ENCODE results near the gene LIN28B.
"Not testable (repeated sequence)": the region's sequence is repeated elsewhere in the genome, so short reads cannot be mapped to it uniquely, and the experiment has no call there.

LIN28B gene, protein sequence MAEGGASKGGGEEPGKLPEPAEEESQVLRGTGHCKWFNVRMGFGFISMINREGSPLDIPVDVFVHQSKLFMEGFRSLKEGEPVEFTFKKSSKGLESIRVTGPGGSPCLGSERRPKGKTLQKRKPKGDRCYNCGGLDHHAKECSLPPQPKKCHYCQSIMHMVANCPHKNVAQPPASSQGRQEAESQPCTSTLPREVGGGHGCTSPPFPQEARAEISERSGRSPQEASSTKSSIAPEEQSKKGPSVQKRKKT

GRCh38 chr6:104956731-104957294, at the start of gene LIN28B:
Gene LIN28B, plus strand, starts transcription at chr6:104957107. Its CDS starts 144 bp downstream, at chr6:104957251.
- DNase-seq = no peak

- peak; percentile 3 for DNase-seq
Observed at GRCh38 chr6:104908031-104908887, 48.6 kb upstream of the LIN28B start.

GRCh38 chr6:104908888-104909525, 47.9 kb upstream of the LIN28B start:
- DNase-seq = no peak

DNA sequence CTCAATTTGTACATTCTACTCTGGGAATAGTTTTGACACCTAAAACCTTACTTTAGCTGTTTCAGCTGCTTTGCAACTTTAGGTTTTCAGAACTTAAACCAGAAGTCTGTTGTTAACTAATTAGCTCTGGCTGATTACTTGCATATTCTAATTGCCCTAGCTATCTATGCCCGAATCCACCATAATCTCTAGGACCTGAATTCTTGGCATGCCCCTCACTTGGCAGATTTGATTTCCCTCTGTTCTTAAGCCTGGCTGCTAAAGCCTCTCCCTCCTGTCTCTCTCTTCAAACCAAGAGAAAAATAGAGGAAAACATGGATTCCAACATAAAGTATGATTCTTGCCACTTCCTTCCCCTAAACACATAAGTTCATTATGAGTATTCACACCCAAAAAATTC, 35.0 kb upstream of the LIN28B start:
- DNase-seq = no peak

GRCh38 chr6:104928141-104928540, 28.8 kb upstream of the LIN28B start:
- DNase-seq = no peak

- no peak for DNase-seq
Observed at GRCh38 chr6:104929353-104929752, 27.6 kb upstream of the LIN28B start.

- DNase-seq = no peak
Observed at GRCh38 chr6:104930939-104931338, 26.0 kb upstream of the LIN28B start.

GRCh38 chr6:104936766-104937535, 20.0 kb upstream of the LIN28B start:
- DNase-seq = no peak

- no peak for DNase-seq
Observed at GRCh38 chr6:104940238-104940892, 16.5 kb upstream of the LIN28B start.

DNA sequence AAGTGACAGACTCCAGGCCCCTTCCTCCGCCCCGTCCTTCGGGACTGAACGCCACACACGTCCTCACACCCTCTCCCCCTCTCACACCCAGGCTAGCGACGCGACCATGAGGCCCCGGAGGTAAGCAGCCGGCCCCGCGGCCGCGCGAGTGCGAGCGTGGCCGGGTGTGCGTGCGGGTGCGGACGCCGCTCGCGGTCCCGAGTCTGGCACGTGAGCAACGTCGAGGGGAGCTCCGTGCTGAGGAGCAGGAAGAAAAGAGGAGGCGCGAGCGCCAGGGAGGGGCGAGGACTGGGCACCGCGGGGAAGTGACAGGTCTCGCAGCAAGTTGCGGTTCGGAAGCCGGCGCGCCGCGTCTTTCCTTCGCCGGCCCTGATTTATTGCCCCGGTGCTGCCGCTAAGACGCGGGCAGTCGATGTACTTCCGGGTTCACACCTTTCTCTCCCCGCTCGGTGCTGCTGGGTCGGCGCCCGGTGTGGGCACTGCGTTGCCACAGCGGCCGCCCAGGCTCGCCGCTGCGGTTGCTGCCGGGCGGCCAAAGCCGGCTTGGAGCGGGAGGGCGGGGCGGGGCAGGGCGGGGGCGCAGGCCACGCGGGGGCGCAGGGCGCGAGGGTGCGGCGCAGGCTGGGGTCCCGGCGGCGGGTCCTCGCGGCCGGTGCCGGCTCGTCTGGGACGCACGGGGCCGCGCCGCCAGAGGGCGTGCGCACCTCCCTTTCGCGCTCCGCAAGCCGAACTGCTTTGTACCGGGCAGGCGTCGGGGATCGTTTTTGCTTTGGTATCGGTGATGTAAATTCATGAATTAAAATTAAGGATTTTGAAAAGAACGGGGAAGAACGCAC, 15.8 kb upstream of the LIN28B start:
- no peak for DNase-seq

DNA sequence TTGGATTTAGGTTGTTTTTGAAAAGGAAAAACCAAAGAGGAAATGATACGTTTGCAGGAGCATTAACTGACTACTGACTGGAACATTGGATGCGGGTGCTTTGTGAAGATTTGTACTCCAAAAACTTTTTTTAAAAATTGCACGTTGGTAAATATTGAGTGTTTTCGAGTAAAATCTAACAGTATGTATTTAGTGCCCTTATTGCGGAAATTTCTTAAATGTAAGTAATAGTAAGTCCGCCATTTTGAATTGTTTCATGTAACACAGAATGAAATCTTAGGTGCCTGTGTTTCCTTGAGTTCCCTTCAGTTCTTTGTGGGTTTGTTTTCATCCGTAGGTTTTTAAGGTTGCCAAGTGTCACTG, 15.2 kb upstream of the LIN28B start:
- no peak for DNase-seq

DNA sequence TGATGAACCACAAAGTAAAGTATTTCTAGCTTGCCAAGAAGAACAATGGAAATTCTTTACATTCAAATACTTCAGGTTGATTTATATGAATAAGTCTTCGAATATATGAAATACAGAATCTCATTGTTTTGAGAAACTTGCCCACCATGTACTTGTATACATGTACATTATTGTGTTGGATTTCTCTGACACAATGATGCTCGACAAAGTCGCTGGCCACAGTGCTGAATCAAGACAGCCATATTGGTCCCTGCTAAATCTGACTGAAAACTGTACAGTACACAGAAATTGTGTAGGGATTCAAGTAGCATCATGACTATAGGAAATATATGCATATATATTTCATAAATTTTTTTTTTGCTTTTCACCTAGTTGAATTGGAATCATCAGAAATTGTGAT, 13.1 kb upstream of the LIN28B start:
- no peak for DNase-seq

- DNase-seq = no peak
Observed at GRCh38 chr6:104949206-104949605, 7.7 kb upstream of the LIN28B start.

DNA sequence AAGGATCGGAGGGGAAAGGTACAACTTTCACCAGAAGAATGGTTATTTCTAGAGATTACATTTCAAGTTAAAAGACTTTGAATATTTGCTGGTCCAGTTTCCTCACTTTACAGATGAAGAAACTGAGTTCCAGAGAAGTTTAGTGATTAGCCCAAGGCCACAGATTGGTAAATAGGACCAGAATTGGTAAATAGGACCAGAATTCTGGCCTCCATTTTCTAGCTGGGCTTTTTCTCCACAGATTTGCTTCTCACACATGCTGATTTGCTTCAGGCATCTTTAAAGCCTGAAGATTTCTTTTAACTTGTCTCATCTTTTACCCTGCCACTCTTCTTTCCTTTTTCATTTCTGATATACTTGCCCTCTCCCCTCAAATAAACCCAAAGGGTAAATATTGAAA, 5.2 kb upstream of the LIN28B start:
- no peak for DNase-seq

DNA sequence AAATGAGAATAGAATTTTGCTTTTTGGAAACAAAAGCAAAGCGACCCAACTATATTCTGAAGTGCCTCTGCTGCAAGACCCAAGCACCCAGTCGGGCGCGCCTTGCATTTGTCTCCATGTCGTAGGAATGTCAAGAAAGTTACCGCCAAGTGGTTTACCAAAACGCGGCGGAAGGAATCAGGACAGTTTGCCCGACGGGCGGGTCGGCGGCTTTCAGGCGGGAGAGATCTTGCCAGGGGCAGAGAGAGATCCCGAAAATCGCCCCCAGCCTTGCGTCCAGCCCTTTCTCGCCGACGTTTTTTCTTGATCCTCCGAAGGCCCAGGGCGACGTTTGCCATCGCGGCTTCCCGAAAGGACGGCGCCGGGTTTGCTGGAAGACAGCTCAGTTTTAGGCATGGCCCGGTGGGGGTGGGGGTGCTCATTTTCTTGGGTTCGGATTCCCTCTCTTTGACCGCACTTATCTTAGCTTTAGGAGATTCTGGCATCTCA, 4.0 kb upstream of the LIN28B start:
- no peak for DNase-seq

DNA sequence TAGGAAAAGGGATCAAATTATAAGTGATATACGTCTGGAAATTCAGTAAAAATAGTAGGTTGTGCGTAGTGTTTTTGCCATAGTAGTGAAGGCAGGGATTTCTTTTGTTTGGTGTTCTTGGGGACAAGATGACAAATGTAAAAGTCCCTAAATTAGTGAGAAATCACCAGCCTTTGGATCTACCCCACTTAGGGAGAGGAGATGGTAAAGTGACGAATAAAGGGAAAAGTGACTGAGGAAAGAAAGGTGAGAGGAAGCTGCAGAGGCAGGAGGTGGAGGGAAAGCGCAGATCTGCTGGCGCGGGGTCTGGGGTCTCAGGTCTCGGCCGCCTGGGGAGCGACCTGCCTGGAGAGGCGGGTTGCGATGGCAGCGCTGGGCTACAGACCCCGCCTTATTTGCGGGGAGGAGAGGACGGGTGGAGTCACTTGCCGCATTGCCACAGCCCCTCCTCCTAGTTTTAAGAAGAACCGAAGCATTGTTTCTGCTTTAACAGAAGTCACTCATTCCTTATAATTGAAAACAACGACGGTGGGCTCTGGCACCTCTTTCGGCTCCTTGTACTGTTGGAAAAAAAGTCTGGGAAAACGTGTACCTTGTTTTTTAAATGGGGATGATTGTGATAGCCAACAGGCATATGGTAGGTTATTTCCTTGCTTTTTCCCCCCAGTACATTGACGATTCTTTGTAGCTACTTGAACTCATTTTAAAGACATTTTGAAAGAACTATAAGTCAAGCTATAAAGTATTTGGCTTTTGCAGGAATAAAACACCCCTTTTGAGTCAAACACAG, 3.3 kb upstream of the LIN28B start:
- not testable (repeated sequence) for DNase-seq

DNA sequence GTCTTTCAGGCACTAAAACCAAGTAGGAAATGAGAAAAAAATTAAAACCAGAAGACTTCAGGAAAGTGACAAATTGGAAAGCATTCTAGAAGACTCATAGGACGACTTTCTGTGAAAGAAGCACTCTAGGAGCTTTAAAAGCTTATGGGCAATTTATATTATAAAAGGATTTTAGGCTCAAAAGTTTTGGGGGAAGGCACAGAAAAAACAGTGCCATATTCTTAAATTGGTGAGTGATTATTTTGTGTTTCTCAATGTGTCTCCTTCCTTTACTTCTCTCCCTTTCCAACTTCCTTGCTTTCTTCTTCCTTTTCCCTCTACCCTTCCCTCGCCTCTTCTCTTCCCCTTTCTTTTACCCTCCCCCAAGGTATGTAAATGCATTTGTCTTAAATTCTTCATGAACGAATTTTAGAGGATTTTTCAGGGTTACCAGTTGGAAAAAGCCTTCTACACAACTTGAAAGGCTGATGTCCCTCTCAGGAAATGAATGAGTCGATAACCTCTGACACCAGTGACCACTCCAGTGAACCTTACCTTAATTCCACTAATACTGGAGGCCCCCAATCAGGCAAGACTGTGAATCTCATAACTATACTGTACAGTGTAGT, 2.6 kb upstream of the LIN28B start:
- no peak for DNase-seq

- no peak for DNase-seq
Observed at GRCh38 chr6:104955491-104955890, 1.4 kb upstream of the LIN28B start.

GRCh38 chr6:104955927-104956730, 778 bp upstream of the LIN28B start:
- DNase-seq = no peak
